ACC112 (cell line): ENCODE data around the gene EBF3.

Experiments
- H2AFZ ChIP-seq: fragments of 200-600 bp; sonication (generic); one replicate; pipeline ENCODE4 v1.6.0; 2017; ENCODE audit warnings: antibody characterized with exemption, low read length; ENCODE audit not compliant: unreplicated experiment
- H3K27ac ChIP-seq: fragments of 200-600 bp; sonication (generic); 2 replicates; pipeline ENCODE4 v1.5.1; 2014; ENCODE audit warnings: low read depth, mild to moderate bottlenecking, antibody characterized with exemption, low read length, moderate library complexity
- H3K27me3 ChIP-seq: fragments of 200-600 bp; sonication (generic); 2 replicates; pipeline ENCODE4 v1.6.1; 2014; ENCODE audit warnings: mild to moderate bottlenecking, antibody characterized with exemption, low read length, moderate library complexity, mixed read lengths; ENCODE audit not compliant: insufficient read depth
- H3K36me3 ChIP-seq: fragments of 200-600 bp; sonication (generic); 2 replicates; pipeline ENCODE4 v1.6.1; 2016; ENCODE audit warnings: mild to moderate bottlenecking, antibody characterized with exemption, low read length, moderate library complexity, mixed read lengths; ENCODE audit not compliant: insufficient read depth
- H3K4me1 ChIP-seq: fragments of 200-600 bp; sonication (generic); one replicate; pipeline ENCODE4 v1.6.1; 2016; ENCODE audit warnings: low read length, mixed read lengths; ENCODE audit not compliant: insufficient read depth, unreplicated experiment, control insufficient read depth
- H3K4me3 ChIP-seq: fragments of 200-600 bp; sonication (generic); 2 replicates; pipeline ENCODE4 v1.5.1; 2014; ENCODE audit warnings: mild to moderate bottlenecking, low read depth, low read length
- H3K79me2 ChIP-seq: fragments of 200-600 bp; sonication (generic); one replicate; pipeline ENCODE4 v1.6.0; 2016; ENCODE audit warnings: low read length; ENCODE audit not compliant: control insufficient read depth, unreplicated experiment, insufficient read depth

The EBF3 gene

GRCh38 chr10:129884398-129885078, 79.5 kb downstream of the EBF3 start:
- H3K79me2 ChIP-seq: no peaks in the 10 kb centered on the region
- no peaks in the 10 kb centered on the region for H3K27me3 ChIP-seq
- no peaks in the 10 kb centered on the region for H3K36me3 ChIP-seq
- no peak overlapping the region for H2AFZ ChIP-seq
- no peak overlapping the region for H3K27ac ChIP-seq
- no peak overlapping the region for H3K4me3 ChIP-seq
- no peaks in the 10 kb centered on the region for H3K4me1 ChIP-seq

- Histone ChIP-seq H3K4me1 (no peaks in the 10 kb centered on the region), H3K79me2 (no peaks in the 10 kb centered on the region), H2AFZ (no peak overlapping the region), H3K27me3 (no peaks in the 10 kb centered on the region), H3K27ac (no peak overlapping the region), H3K4me3 (no peak overlapping the region), H3K36me3 (no peaks in the 10 kb centered on the region)
These were observed 80.3 kb downstream of the EBF3 start for GRCh38 chr10:129883626-129884397.

- Histone ChIP-seq H3K79me2 (no peaks in the 10 kb centered on the region), H3K27me3 (no peaks in the 10 kb centered on the region), H2AFZ (no peak overlapping the region), H3K27ac (no peak overlapping the region), H3K4me3 (no peak overlapping the region), H3K36me3 (no peaks in the 10 kb centered on the region), H3K4me1 (no peaks in the 10 kb centered on the region)
These were observed 81.0 kb downstream of the EBF3 start for GRCh38 chr10:129883029-129883428.

GRCh38 chr10:129882291-129883010, 81.6 kb downstream of the EBF3 start:
- Histone ChIP-seq H3K4me3 (no peak overlapping the region), H3K79me2 (no peaks in the 10 kb centered on the region), H3K4me1 (no peaks in the 10 kb centered on the region), H3K27me3 (no peaks in the 10 kb centered on the region), H3K27ac (no peak overlapping the region), H3K36me3 (no peaks in the 10 kb centered on the region), H2AFZ (no peak overlapping the region)

- H3K4me3 ChIP-seq: no peak overlapping the region
- H3K27me3 ChIP-seq: no peaks in the 10 kb centered on the region
- no peaks in the 10 kb centered on the region for H3K36me3 ChIP-seq
- H3K27ac ChIP-seq: no peak overlapping the region
- H2AFZ ChIP-seq: no peak overlapping the region
- H3K79me2 ChIP-seq: no peaks in the 10 kb centered on the region
- H3K4me1 ChIP-seq: no peaks in the 10 kb centered on the region
These were observed 82.4 kb downstream of the EBF3 start for GRCh38 chr10:129881641-129882040.

GRCh38 chr10:129880191-129880870, 83.7 kb downstream of the EBF3 start:
- H3K79me2 ChIP-seq: no peaks in the 10 kb centered on the region
- H3K4me3 ChIP-seq: no peak overlapping the region
- no peak overlapping the region for H3K27ac ChIP-seq
- no peaks in the 10 kb centered on the region for H3K27me3 ChIP-seq
- no peaks in the 10 kb centered on the region for H3K36me3 ChIP-seq
- no peak overlapping the region for H2AFZ ChIP-seq
- H3K4me1 ChIP-seq: no peaks in the 10 kb centered on the region

GRCh38 chr10:129879655-129880054, 84.4 kb downstream of the EBF3 start:
- no peaks in the 10 kb centered on the region for H3K79me2 ChIP-seq
- no peaks in the 10 kb centered on the region for H3K36me3 ChIP-seq
- no peak overlapping the region for H3K27ac ChIP-seq
- H3K4me1 ChIP-seq: no peaks in the 10 kb centered on the region
- H2AFZ ChIP-seq: no peak overlapping the region
- H3K4me3 ChIP-seq: no peak overlapping the region
- H3K27me3 ChIP-seq: no peaks in the 10 kb centered on the region

- Histone ChIP-seq H3K27me3 (no peaks in the 10 kb centered on the region), H3K79me2 (no peaks in the 10 kb centered on the region)
These were observed 85.2 kb downstream of the EBF3 start for GRCh38 chr10:129878835-129879234.

GRCh38 chr10:129877773-129878371, 86.2 kb downstream of the EBF3 start:
- Histone ChIP-seq H3K4me1 (no peaks in the 10 kb centered on the region), H3K36me3 (no peaks in the 10 kb centered on the region), H3K27ac (no peak overlapping the region), H3K4me3 (no peak overlapping the region), H3K27me3 (no peaks in the 10 kb centered on the region), H3K79me2 (no peaks in the 10 kb centered on the region), H2AFZ (no peak overlapping the region)

More at GRCh38 chr10:129878835-129879234, 85.2 kb downstream of the EBF3 start:
- Histone ChIP-seq H2AFZ (no peak overlapping the region), H3K27ac (no peak overlapping the region), H3K4me3 (no peak overlapping the region), H3K4me1 (no peaks in the 10 kb centered on the region), H3K36me3 (no peaks in the 10 kb centered on the region)

GRCh38 chr10:129876838-129877237, 87.2 kb downstream of the EBF3 start:
- Histone ChIP-seq H3K27me3 (no peaks in the 10 kb centered on the region), H2AFZ (no peak overlapping the region), H3K27ac (no peak overlapping the region), H3K36me3 (no peaks in the 10 kb centered on the region), H3K79me2 (no peaks in the 10 kb centered on the region), H3K4me3 (no peak overlapping the region), H3K4me1 (no peaks in the 10 kb centered on the region)
